DOHH2 (cell line): ENCODE data around the gene LRRC10B.
"Not testable (repeated sequence)": the region's sequence is repeated elsewhere in the genome, so short reads cannot be mapped to it uniquely, and the experiment has no call there.

ENCODE experiments used
- H3F3A ChIP-seq: fragments of 200-600 bp; sonication (generic), shearing (Covaris generic); 2 replicates; pipeline ENCODE4 v1.6.0; 2016; ENCODE audit warnings: antibody characterized with exemption, mild to moderate bottlenecking; ENCODE audit not compliant: control insufficient read depth, insufficient read depth
- H3K27ac ChIP-seq: fragments of 200-600 bp; sonication (generic); 2 replicates; pipeline ENCODE4 v1.5.1; 2014; ENCODE audit warnings: low read depth, mild to moderate bottlenecking, low read length, moderate library complexity
- H3K27me3 ChIP-seq: fragments of 200-600 bp; sonication (generic); 2 replicates; pipeline ENCODE4 v1.6.1; 2014; ENCODE audit warnings: mild to moderate bottlenecking, low read length, mixed read lengths; ENCODE audit not compliant: control insufficient read depth
- H3K36me3 ChIP-seq: fragments of 200-600 bp; sonication (generic); 2 replicates; pipeline ENCODE4 v1.6.1; 2014; ENCODE audit warnings: mild to moderate bottlenecking, low read length, moderate library complexity, mixed read lengths; ENCODE audit not compliant: control insufficient read depth
- H3K4me1 ChIP-seq: fragments of 200-600 bp; sonication (generic); 2 replicates; pipeline ENCODE4 v1.6.1; 2014; ENCODE audit warnings: mild to moderate bottlenecking, low read length, mixed read lengths; ENCODE audit not compliant: control insufficient read depth
- H3K4me2 ChIP-seq: fragments of 200-600 bp; sonication (generic); 2 replicates; pipeline ENCODE4 v1.6.0; 2014; ENCODE audit warnings: mild to moderate bottlenecking, low read length, moderate library complexity
- H3K4me3 ChIP-seq: fragments of 200-600 bp; sonication (generic); 2 replicates; pipeline ENCODE4 v1.5.1; 2014; ENCODE audit warnings: mild to moderate bottlenecking, low read length, mixed read lengths
- H3K79me2 ChIP-seq: fragments of 200-600 bp; sonication (generic); 2 replicates; pipeline ENCODE4 v1.6.1; 2014; ENCODE audit warnings: mild to moderate bottlenecking, low read length, mixed read lengths; ENCODE audit not compliant: control insufficient read depth
- H3K9me2 ChIP-seq: fragments of 200-600 bp; sonication (generic); replicated peaks from 2 replicates; pipeline ENCODE4 v1.6.1; 2014; ENCODE audit warnings: mild to moderate bottlenecking, low read length, mixed read lengths; ENCODE audit not compliant: control insufficient read depth
- H3K9me3 ChIP-seq: fragments of 200-600 bp; sonication (generic); 2 replicates; pipeline ENCODE4 v1.6.1; 2014; ENCODE audit warnings: antibody characterized with exemption, low read length, mixed read lengths; ENCODE audit not compliant: control insufficient read depth, insufficient read depth
- H4K20me1 ChIP-seq: fragments of 200-600 bp; sonication (generic); 2 replicates; pipeline ENCODE4 v1.6.0; 2014; ENCODE audit warnings: low read depth, mild to moderate bottlenecking, antibody characterized with exemption, low read length, moderate library complexity; ENCODE audit not compliant: control insufficient read depth, insufficient read depth
- EZH2phosphoT487 ChIP-seq: fragments of 200-600 bp; sonication (generic); IDR thresholded peaks from 2 replicates; pipeline ENCODE4 v1.6.1; 2017; ENCODE audit warnings: borderline replicate concordance, mild to moderate bottlenecking, antibody characterized with exemption, low read length, moderate library complexity, mixed read lengths
- TF ChIP-seq, protein P1 (sequence below): fragments of 200-600 bp; sonication (generic); IDR thresholded peaks from one replicate; pipeline ENCODE4 v1.5.1; 2014; ENCODE audit warnings: antibody characterized with exemption, mild to moderate bottlenecking, low read depth, low read length; ENCODE audit not compliant: poor library complexity, severe bottlenecking

Gene LRRC10B

DNA sequence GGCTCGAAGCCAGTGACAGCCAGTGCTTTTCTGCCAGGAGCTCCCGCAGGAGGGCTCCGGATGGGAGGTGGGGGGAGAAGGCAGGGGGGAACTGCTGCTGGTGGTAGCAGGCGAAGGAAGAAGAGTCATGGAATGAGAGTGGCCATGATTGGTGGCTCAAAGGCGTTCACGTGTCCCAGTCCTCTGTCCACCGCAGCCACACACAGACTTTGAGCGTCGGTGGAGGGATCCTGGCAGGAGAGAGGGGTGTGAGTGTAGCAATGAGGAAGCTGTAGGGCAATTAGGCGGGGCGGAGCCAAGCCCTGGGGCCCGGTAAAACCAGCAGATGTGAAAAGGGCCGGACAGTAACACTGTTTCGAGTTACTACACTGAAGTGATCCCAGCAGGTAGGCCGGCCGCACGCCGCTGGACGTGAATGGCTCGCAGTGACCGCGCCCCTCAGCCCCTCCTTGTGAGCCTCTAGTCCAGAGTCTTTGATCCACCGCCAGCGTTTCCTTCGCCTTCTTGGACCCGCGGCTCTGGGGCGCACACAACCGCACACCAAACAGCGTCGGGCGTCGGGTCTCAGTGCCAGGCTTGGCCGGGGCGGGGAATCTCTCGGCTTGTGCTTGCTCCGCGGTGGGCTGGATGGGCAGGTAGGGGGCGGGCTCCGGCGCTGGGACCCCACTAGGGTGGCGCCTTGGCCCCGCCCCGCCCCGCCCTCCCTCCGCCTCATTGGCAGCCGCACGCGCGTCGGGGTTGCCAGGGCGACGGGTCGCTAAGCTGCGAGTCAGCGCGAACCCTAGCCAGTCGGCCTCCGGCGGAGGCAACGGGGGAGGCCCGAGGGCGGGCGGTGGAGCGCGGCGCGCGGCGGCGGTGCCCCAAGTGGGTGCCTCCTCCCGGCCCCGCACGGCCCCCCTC, at the start of gene LRRC10B:
Gene LRRC10B (plus strand): TSS at position 788 of the 900 bp plus-strand sequence. CDS start 250 bp downstream, outside the sequence.
- no peaks in the 10 kb centered on the region for H3K36me3 ChIP-seq
- no peaks in the 10 kb centered on the region for H3K9me2 ChIP-seq
- no peaks in the 10 kb centered on the region for H3K79me2 ChIP-seq
- H3K4me3 ChIP-seq, result 0 out of 2 replicates have a peak within 1 kb of the TSS, but pooled peaks have one; percentile 7
- no peak within 1 kb of the TSS for H3K27ac ChIP-seq
- no peaks in the 10 kb centered on the region for H3F3A ChIP-seq
- H3K4me2 ChIP-seq, result peak within 1 kb of the TSS; percentile 34
- TF ChIP-seq, protein P1, sequence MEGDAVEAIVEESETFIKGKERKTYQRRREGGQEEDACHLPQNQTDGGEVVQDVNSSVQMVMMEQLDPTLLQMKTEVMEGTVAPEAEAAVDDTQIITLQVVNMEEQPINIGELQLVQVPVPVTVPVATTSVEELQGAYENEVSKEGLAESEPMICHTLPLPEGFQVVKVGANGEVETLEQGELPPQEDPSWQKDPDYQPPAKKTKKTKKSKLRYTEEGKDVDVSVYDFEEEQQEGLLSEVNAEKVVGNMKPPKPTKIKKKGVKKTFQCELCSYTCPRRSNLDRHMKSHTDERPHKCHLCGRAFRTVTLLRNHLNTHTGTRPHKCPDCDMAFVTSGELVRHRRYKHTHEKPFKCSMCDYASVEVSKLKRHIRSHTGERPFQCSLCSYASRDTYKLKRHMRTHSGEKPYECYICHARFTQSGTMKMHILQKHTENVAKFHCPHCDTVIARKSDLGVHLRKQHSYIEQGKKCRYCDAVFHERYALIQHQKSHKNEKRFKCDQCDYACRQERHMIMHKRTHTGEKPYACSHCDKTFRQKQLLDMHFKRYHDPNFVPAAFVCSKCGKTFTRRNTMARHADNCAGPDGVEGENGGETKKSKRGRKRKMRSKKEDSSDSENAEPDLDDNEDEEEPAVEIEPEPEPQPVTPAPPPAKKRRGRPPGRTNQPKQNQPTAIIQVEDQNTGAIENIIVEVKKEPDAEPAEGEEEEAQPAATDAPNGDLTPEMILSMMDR, result no peak
- TF ChIP-seq EZH2phosphoT487, result no peak
- peaks cover 29% of the 10 kb centered on the region for H3K27me3 ChIP-seq
- no peaks in the 10 kb centered on the region for H4K20me1 ChIP-seq
- H3K9me3 ChIP-seq, result no peaks in the 10 kb centered on the region
- peaks cover 2% of the 10 kb centered on the region; the same call in 1 of the 2 replicates for H3K4me1 ChIP-seq

- H3K4me2 ChIP-seq, result no peak overlapping the region
- no peaks in the 10 kb centered on the region for H3K79me2 ChIP-seq
- no peaks in the 10 kb centered on the region for H3F3A ChIP-seq
- no peaks in the 10 kb centered on the region for H4K20me1 ChIP-seq
- no peaks in the 10 kb centered on the region for H3K27me3 ChIP-seq
- TF ChIP-seq, protein P1, result no peak
- TF ChIP-seq EZH2phosphoT487, result no peak
- no peak overlapping the region for H3K4me3 ChIP-seq
- no peaks in the 10 kb centered on the region for H3K36me3 ChIP-seq
- H3K9me2 ChIP-seq, result no peaks in the 10 kb centered on the region
- no peak overlapping the region for H3K27ac ChIP-seq
- H3K9me3 ChIP-seq, result no peaks in the 10 kb centered on the region
- H3K4me1 ChIP-seq, result no peaks in the 10 kb centered on the region
Observed at GRCh38 chr11:61460474-61460881, 48.1 kb upstream of the LRRC10B start.

GRCh38 chr11:61460986-61461385, 47.6 kb upstream of the LRRC10B start:
- no peaks in the 10 kb centered on the region for H3K9me2 ChIP-seq
- H3K9me3 ChIP-seq, result no peaks in the 10 kb centered on the region
- H3K79me2 ChIP-seq, result no peaks in the 10 kb centered on the region
- no peaks in the 10 kb centered on the region for H4K20me1 ChIP-seq
- H3K36me3 ChIP-seq, result no peaks in the 10 kb centered on the region
- H3K4me3 ChIP-seq, result no peak overlapping the region
- no peak for TF ChIP-seq EZH2phosphoT487
- TF ChIP-seq, protein P1, result no peak
- H3K27ac ChIP-seq, result no peak overlapping the region
- no peak overlapping the region for H3K4me2 ChIP-seq
- no peaks in the 10 kb centered on the region for H3F3A ChIP-seq
- no peaks in the 10 kb centered on the region for H3K4me1 ChIP-seq
- H3K27me3 ChIP-seq, result no peaks in the 10 kb centered on the region

DNA sequence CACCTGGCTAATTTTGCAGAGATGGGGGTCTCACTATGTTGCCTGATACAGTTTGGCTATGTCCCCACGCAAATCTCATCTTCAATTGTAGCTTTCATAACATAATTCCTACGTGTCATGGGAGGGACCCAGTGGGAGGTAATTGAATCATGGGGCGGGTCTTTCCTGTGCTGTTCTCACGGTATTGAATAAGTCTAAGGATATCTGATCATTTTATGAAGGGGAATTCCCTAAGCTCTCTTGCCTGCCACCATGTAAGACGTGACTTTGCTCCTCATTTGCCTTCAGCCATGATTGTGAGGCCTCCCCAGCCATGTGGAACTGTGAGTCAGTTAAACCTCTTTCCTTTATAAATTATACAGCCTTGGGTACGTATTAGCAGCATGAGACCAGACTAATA, 40.9 kb upstream of the LRRC10B start:
- not testable (repeated sequence) for H3K4me3 ChIP-seq, H3K9me2 ChIP-seq, H3K4me2 ChIP-seq, H3K79me2 ChIP-seq, H3K27ac ChIP-seq, H3K27me3 ChIP-seq, H4K20me1 ChIP-seq, H3F3A ChIP-seq, H3K9me3 ChIP-seq, H3K36me3 ChIP-seq, H3K4me1 ChIP-seq
